ENCODE data around the gene TRMU. TPM values are rescaled to one million over a fixed set of nuclear protein-coding genes. Genes with fewer than 3 reads are reported as not detected.

Gene TRMU
- total and polyA plus RNA-seq, 2 of the 8 experiments (the other 6 are each of a cell fraction or from before 2014, with no cell fraction given): 43.4 to 70.6 TPM

DNA sequence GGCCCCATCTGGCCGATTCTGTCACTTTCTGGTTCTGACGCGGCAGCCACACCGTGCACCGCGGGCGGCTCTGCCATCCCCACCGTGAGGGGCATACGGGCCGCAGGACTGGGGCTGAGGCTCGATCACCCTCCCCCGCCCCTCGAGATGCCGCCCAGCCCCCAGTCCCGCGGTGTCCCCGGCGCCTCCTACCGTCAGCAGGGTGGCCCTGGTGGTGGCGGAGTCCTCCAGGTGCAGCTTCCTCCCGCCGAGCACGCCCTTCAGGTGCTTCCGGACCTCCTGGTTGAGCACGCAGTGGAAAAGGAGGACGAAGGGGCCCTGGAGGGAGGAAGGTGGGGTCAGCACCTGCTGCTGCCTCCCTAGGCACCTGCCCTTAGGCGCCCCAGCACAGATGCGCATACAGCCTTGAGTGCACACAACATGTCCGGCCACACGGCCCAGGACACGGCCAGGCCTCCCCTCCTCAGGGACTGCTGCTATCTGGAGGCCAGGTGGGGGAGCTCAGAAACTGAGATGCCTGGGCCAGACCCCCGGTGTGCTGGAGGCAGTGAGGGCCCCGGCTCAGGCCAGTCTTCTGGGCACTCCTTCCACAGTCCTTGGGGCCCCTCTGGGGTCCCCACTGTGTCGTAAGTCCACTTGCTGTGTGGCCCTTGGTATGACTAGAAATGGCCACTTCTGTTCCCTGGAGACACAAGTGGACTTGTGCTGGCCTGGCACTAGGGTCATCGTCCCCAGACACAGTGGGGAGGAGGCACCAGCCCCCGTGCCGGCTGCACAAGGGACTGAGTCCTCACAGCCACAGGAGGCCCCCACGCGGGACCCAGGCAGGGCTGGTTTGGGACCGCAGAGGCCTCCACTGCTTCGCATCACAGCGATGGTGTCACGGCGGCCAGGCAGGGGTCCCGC lies 31.5 kb downstream of the TRMU start (continued):
- TF ChIP-seq, protein P1, sequence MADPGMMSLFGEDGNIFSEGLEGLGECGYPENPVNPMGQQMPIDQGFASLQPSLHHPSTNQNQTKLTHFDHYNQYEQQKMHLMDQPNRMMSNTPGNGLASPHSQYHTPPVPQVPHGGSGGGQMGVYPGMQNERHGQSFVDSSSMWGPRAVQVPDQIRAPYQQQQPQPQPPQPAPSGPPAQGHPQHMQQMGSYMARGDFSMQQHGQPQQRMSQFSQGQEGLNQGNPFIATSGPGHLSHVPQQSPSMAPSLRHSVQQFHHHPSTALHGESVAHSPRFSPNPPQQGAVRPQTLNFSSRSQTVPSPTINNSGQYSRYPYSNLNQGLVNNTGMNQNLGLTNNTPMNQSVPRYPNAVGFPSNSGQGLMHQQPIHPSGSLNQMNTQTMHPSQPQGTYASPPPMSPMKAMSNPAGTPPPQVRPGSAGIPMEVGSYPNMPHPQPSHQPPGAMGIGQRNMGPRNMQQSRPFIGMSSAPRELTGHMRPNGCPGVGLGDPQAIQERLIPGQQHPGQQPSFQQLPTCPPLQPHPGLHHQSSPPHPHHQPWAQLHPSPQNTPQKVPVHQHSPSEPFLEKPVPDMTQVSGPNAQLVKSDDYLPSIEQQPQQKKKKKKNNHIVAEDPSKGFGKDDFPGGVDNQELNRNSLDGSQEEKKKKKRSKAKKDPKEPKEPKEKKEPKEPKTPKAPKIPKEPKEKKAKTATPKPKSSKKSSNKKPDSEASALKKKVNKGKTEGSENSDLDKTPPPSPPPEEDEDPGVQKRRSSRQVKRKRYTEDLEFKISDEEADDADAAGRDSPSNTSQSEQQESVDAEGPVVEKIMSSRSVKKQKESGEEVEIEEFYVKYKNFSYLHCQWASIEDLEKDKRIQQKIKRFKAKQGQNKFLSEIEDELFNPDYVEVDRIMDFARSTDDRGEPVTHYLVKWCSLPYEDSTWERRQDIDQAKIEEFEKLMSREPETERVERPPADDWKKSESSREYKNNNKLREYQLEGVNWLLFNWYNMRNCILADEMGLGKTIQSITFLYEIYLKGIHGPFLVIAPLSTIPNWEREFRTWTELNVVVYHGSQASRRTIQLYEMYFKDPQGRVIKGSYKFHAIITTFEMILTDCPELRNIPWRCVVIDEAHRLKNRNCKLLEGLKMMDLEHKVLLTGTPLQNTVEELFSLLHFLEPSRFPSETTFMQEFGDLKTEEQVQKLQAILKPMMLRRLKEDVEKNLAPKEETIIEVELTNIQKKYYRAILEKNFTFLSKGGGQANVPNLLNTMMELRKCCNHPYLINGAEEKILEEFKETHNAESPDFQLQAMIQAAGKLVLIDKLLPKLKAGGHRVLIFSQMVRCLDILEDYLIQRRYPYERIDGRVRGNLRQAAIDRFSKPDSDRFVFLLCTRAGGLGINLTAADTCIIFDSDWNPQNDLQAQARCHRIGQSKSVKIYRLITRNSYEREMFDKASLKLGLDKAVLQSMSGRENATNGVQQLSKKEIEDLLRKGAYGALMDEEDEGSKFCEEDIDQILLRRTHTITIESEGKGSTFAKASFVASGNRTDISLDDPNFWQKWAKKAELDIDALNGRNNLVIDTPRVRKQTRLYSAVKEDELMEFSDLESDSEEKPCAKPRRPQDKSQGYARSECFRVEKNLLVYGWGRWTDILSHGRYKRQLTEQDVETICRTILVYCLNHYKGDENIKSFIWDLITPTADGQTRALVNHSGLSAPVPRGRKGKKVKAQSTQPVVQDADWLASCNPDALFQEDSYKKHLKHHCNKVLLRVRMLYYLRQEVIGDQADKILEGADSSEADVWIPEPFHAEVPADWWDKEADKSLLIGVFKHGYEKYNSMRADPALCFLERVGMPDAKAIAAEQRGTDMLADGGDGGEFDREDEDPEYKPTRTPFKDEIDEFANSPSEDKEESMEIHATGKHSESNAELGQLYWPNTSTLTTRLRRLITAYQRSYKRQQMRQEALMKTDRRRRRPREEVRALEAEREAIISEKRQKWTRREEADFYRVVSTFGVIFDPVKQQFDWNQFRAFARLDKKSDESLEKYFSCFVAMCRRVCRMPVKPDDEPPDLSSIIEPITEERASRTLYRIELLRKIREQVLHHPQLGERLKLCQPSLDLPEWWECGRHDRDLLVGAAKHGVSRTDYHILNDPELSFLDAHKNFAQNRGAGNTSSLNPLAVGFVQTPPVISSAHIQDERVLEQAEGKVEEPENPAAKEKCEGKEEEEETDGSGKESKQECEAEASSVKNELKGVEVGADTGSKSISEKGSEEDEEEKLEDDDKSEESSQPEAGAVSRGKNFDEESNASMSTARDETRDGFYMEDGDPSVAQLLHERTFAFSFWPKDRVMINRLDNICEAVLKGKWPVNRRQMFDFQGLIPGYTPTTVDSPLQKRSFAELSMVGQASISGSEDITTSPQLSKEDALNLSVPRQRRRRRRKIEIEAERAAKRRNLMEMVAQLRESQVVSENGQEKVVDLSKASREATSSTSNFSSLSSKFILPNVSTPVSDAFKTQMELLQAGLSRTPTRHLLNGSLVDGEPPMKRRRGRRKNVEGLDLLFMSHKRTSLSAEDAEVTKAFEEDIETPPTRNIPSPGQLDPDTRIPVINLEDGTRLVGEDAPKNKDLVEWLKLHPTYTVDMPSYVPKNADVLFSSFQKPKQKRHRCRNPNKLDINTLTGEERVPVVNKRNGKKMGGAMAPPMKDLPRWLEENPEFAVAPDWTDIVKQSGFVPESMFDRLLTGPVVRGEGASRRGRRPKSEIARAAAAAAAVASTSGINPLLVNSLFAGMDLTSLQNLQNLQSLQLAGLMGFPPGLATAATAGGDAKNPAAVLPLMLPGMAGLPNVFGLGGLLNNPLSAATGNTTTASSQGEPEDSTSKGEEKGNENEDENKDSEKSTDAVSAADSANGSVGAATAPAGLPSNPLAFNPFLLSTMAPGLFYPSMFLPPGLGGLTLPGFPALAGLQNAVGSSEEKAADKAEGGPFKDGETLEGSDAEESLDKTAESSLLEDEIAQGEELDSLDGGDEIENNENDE (IDR thresholded peaks at IDR 0.05; ENCODE audit: insufficient replicate concordance, low read length): no peak
- no peak for TF ChIP-seq KDM4A (IDR thresholded peaks at IDR 0.05; ENCODE audit: low read depth, low read length, severe bottlenecking)
